Suprapubic skin (tissue), 4 donors: ENCODE data around the gene FAM240B. TPM values are rescaled to one million over a fixed set of nuclear protein-coding genes. Genes with fewer than 3 reads are reported as not detected.

ENCODE experiments used
- DNase-seq, 2 donors: peaks; one replicate each; pipeline ENCODE4 v3.0.0-alpha.2; 2019; ENCODE audit warnings: low spot score in 2 of 2
- H3K27ac ChIP-seq: fragments of 200-600 bp; sonication (generic); one replicate; pipeline ENCODE4 v1.5.1; 2019
- H3K27me3 ChIP-seq: fragments of 200-600 bp; sonication (generic); one replicate; pipeline ENCODE4 v1.5.1; 2019
- H3K36me3 ChIP-seq: fragments of 200-600 bp; sonication (generic); one replicate; pipeline ENCODE4 v1.5.1; 2019
- H3K4me1 ChIP-seq: fragments of 200-600 bp; sonication (generic); one replicate; pipeline ENCODE4 v1.5.1; 2019
- H3K4me3 ChIP-seq: fragments of 200-600 bp; sonication (generic); one replicate; pipeline ENCODE4 v1.5.1; 2019; ENCODE audit warnings: mild to moderate bottlenecking
- H3K9me3 ChIP-seq: fragments of 200-600 bp; sonication (generic); one replicate; pipeline ENCODE4 v1.5.1; 2019
- CTCF ChIP-seq, 2 donors: fragments of 200-600 bp in 1 of 2; fragments of 450-650 bp in 1 of 2; sonication (generic) in 1 of 2; IDR thresholded peaks; one replicate each; pipeline ENCODE4 v1.5.1; 2016 to 2019; ENCODE audit warnings: antibody characterized with exemption in 2 of 2, mild to moderate bottlenecking in 1 of 2, moderate library complexity in 1 of 2
- EP300 ChIP-seq: sonication (generic); formaldehyde crosslinking; IDR thresholded peaks from one replicate; pipeline ENCODE4 v1.6.1; 2017; ENCODE audit warnings: antibody characterized with exemption
- POLR2A ChIP-seq, 2 donors: fragments of 450-650 bp; IDR thresholded peaks; one replicate each; pipeline ENCODE4 v1.6.1; 2017; ENCODE audit warnings: antibody characterized with exemption in 2 of 2, mild to moderate bottlenecking in 2 of 2, moderate library complexity in 2 of 2
- POLR2AphosphoS5 ChIP-seq, 3 donors: sonication (generic); formaldehyde crosslinking; IDR thresholded peaks; one replicate each; pipeline ENCODE4 v1.6.1; 2017; ENCODE audit warnings: antibody characterized with exemption in 3 of 3
- WGBS: methylation state at CpG from one replicate; pipeline ENCODE4 v1.1.5; 2018; 5-methylcytosine and 5-hydroxymethylcytosine counted together
- total RNA-seq, 4 donors: library from RNA; depleted of rRNA; stranded (reverse); fragments of >200 nt; gene quantifications; one replicate each; pipeline ENCODE4 v1.1.0, GENCODE V29; 2016

Gene FAM240B
- not detected for total RNA-seq

DNA sequence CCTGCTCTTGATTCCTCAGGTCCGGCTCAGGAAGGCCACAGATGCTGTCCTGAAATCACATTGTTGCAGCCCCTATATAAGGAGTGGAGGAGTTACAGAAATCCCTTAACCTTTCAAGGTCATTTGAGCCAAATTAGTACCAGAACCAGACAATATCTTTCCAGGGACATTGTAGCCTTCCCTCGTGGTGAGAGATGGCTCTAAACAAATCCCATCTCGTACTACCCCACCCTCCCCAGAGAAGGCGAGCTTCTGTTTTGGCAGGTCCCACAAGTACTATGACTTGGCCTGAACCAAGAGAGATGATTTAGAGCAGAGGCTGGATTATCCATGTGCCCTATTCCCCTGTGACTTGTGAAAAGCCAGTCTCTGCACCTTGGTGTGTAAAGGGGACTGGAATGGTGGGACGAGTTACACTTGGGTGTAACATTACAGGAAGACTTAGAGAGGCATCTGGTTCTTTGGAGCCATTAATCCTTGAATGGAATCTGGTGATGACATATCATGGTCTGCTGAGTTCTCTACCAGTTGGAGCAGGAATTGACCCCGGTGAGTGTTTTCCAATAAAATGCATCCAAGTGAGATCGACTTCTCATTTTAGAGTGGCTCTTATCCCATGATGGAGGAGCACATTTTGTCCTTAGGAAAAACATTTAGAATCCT, at the start of gene FAM240B:
Gene FAM240B, minus strand, starts transcription at position 51 of the 663 bp plus-strand sequence. CDS start 16,134 bp downstream, outside the sequence.
- WGBS: 63% methylated on average over 7 of the region's 7 CpGs
- Histone ChIP-seq H3K4me3 (no peak within 1 kb of the TSS), H3K4me1 (no peaks in the 10 kb centered on the region), H3K9me3 (no peaks in the 10 kb centered on the region), H3K27ac (no peak within 1 kb of the TSS), H3K36me3 (no peaks in the 10 kb centered on the region), H3K27me3 (no peaks in the 10 kb centered on the region)
- TF ChIP-seq POLR2AphosphoS5 (IDR thresholded peaks at IDR 0.05): no peak
- no peak for TF ChIP-seq POLR2A (IDR thresholded peaks at IDR 0.05)
- TF ChIP-seq EP300: no peak
- no peak for DNase-seq

GRCh38 chr9:38768351-38768761, 48.4 kb upstream of the FAM240B start:
- Histone ChIP-seq H3K9me3 (no peaks in the 10 kb centered on the region), H3K36me3 (no peaks in the 10 kb centered on the region), H3K27ac (no peak overlapping the region), H3K27me3 (no peaks in the 10 kb centered on the region), H3K4me1 (no peaks in the 10 kb centered on the region), H3K4me3 (no peak overlapping the region)
- no peak for DNase-seq
- WGBS: 69% methylated on average over 9 of the region's 9 CpGs
- no peak for TF ChIP-seq CTCF (IDR thresholded peaks at IDR 0.05)
- no peak for TF ChIP-seq POLR2AphosphoS5 (IDR thresholded peaks at IDR 0.05)
- no peak for TF ChIP-seq EP300
- TF ChIP-seq POLR2A (IDR thresholded peaks at IDR 0.05): no peak

GRCh38 chr9:38765101-38765500, 45.2 kb upstream of the FAM240B start:
- Histone ChIP-seq H3K4me1 (no peaks in the 10 kb centered on the region), H3K27ac (no peak overlapping the region), H3K9me3 (no peaks in the 10 kb centered on the region), H3K4me3 (no peak overlapping the region), H3K27me3 (no peaks in the 10 kb centered on the region), H3K36me3 (no peaks in the 10 kb centered on the region)
- DNase-seq: no peak
- TF ChIP-seq EP300 (no peak), POLR2A (IDR thresholded peaks at IDR 0.05) (no peak), POLR2AphosphoS5 (IDR thresholded peaks at IDR 0.05) (no peak)
- WGBS: 63% methylated on average over 4 of the region's 4 CpGs

- TF ChIP-seq POLR2AphosphoS5 (IDR thresholded peaks at IDR 0.05) (no peak), POLR2A (IDR thresholded peaks at IDR 0.05) (no peak), EP300 (no peak), CTCF (IDR thresholded peaks at IDR 0.05) (no peak)
- H3K9me3 ChIP-seq: no peaks in the 10 kb centered on the region
- no peaks in the 10 kb centered on the region for H3K36me3 ChIP-seq
- H3K4me3 ChIP-seq: no peak overlapping the region
- WGBS: 56% methylated on average over 8 of the region's 8 CpGs
- H3K4me1 ChIP-seq: no peaks in the 10 kb centered on the region
- no peak for DNase-seq
- H3K27ac ChIP-seq: no peak overlapping the region
- no peaks in the 10 kb centered on the region for H3K27me3 ChIP-seq
Observed at GRCh38 chr9:38761999-38762398, 42.1 kb upstream of the FAM240B start.

GRCh38 chr9:38761339-38761738, 41.4 kb upstream of the FAM240B start:
- 38% methylated on average over 3 of the region's 3 CpGs for WGBS
- DNase-seq: no peak
- Histone ChIP-seq H3K9me3 (no peaks in the 10 kb centered on the region), H3K4me3 (no peak overlapping the region), H3K4me1 (no peaks in the 10 kb centered on the region), H3K36me3 (no peaks in the 10 kb centered on the region), H3K27ac (no peak overlapping the region), H3K27me3 (no peaks in the 10 kb centered on the region)
- TF ChIP-seq CTCF (IDR thresholded peaks at IDR 0.05): no peak
- TF ChIP-seq EP300: no peak
- TF ChIP-seq POLR2AphosphoS5 (IDR thresholded peaks at IDR 0.05): no peak
- no peak for TF ChIP-seq POLR2A (IDR thresholded peaks at IDR 0.05)

DNA sequence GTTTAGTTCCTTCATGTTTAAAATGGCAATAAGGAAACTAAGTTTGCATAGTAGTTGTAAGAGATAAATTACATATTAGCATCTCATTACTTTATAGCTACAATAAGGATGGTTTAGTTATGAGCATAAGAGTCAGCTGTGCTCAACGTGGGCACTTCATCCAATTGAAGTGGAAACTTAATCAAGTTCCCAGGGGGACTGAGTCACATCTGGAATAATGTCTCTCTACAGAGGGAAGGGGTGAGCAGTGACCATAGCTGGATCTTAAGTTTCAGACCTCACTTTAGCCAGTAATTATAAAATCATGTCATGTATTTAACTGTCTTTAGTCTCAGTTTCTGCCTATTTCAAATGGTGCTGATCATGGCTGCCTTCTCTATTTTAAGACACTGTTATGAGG, 36.8 kb upstream of the FAM240B start:
- no peaks in the 10 kb centered on the region for H3K36me3 ChIP-seq
- no peak overlapping the region for H3K4me3 ChIP-seq
- WGBS: 52% methylated on average over 1 of the region's 1 CpG
- H3K4me1 ChIP-seq: no peaks in the 10 kb centered on the region
- DNase-seq: no peak
- no peak overlapping the region for H3K27ac ChIP-seq
- no peaks in the 10 kb centered on the region for H3K9me3 ChIP-seq
- TF ChIP-seq POLR2A (IDR thresholded peaks at IDR 0.05) (no peak), EP300 (no peak), POLR2AphosphoS5 (IDR thresholded peaks at IDR 0.05) (no peak)
- no peaks in the 10 kb centered on the region for H3K27me3 ChIP-seq
